ENCODE measurements around the gene ZNF195. TPM values are rescaled to one million over a fixed set of nuclear protein-coding genes. Genes with fewer than 3 reads are reported as not detected.
"Not testable (repeated sequence)": the region's sequence is repeated elsewhere in the genome, so short reads cannot be mapped to it uniquely, and the experiment has no call there.

The ZNF195 gene
- total and polyA plus RNA-seq, 4 donors: 13.2 to 29.6 (median 19.6) TPM

GRCh38 chr11:3393450-3393849 is 14.5 kb upstream of the ZNF195 start:
- not testable (repeated sequence) for ATAC-seq (ENCODE audit: insufficient read depth, low FRiP score); H3K9ac ChIP-seq (ENCODE audit: insufficient read depth in 1 of 2, low read length in 2 of 2); DNase-seq; H3K27me3 ChIP-seq (ENCODE audit: control insufficient read depth in 3 of 3, insufficient read depth in 3 of 3, low read length in 2 of 3); H3K36me3 ChIP-seq (ENCODE audit: control insufficient read depth in 4 of 4, insufficient read depth in 4 of 4, low read length in 4 of 4); H3K27ac ChIP-seq (ENCODE audit: low read depth in 1 of 2, low read length in 1 of 2); H3K4me3 ChIP-seq; H3K4me1 ChIP-seq (ENCODE audit: control insufficient read depth in 5 of 5, insufficient read depth in 5 of 5, low read length in 5 of 5); H3K9me3 ChIP-seq (ENCODE audit: control insufficient read depth in 4 of 4, insufficient read depth in 3 of 4, low read length in 3 of 4)
- WGBS, 2 donors: 65 to 88% methylated on average over 11 to 13 of the region's 13 CpGs

- ATAC-seq (ENCODE audit: insufficient read depth, low FRiP score) (no peak), DNase-seq (no peak)
- Histone ChIP-seq H3K4me1 (ENCODE audit: control insufficient read depth in 5 of 5, insufficient read depth in 5 of 5, low read length in 5 of 5) (peaks cover 1 to 7% (median 3%) of the 10 kb centered on the region in 5 donors), H3K27me3 (ENCODE audit: control insufficient read depth in 3 of 3, insufficient read depth in 3 of 3, low read length in 2 of 3) (no peaks in the 10 kb centered on the region), H3K4me3 (no peak overlapping the region), H3K9me3 (ENCODE audit: control insufficient read depth in 4 of 4, insufficient read depth in 3 of 4, low read length in 3 of 4) (peaks cover 0 to 4% (median 0%) of the 10 kb centered on the region in 4 donors), H3K9ac (ENCODE audit: insufficient read depth in 1 of 2, low read length in 2 of 2) (no peak overlapping the region), H3K27ac (ENCODE audit: low read depth in 1 of 2, low read length in 1 of 2) (no peak overlapping the region), H3K36me3 (ENCODE audit: control insufficient read depth in 4 of 4, insufficient read depth in 4 of 4, low read length in 4 of 4) (peaks cover 0 to 13% (median 0%) of the 10 kb centered on the region in 4 donors)
- 82 to 85% methylated on average over 5 of the region's 5 CpGs for WGBS, 2 donors
- no peak for TF ChIP-seq CTCF (IDR thresholded peaks at IDR 0.05; ENCODE audit: control extremely low read depth, extremely low read depth)
Observed at GRCh38 chr11:3382613-3383285, 3.8 kb upstream of the ZNF195 start.

- Histone ChIP-seq H3K27me3 (ENCODE audit: control insufficient read depth in 3 of 3, insufficient read depth in 3 of 3, low read length in 2 of 3) (no peaks in the 10 kb centered on the region), H3K27ac (ENCODE audit: low read depth in 1 of 2, low read length in 1 of 2) (no peak overlapping the region), H3K36me3 (ENCODE audit: control insufficient read depth in 4 of 4, insufficient read depth in 4 of 4, low read length in 4 of 4) (peaks cover 0 to 13% (median 0%) of the 10 kb centered on the region in 4 donors), H3K4me1 (ENCODE audit: control insufficient read depth in 5 of 5, insufficient read depth in 5 of 5, low read length in 5 of 5) (peaks cover 3 to 15% (median 7%) of the 10 kb centered on the region in 5 donors), H3K9me3 (ENCODE audit: control insufficient read depth in 4 of 4, insufficient read depth in 3 of 4, low read length in 3 of 4) (peaks cover 0 to 4% (median 0%) of the 10 kb centered on the region in 4 donors), H3K4me3 (no peak overlapping the region), H3K9ac (ENCODE audit: insufficient read depth in 1 of 2, low read length in 2 of 2) (no peak overlapping the region)
- WGBS, 2 donors: 87 to 93% methylated on average over 5 of the region's 5 CpGs
- ATAC-seq (ENCODE audit: insufficient read depth, low FRiP score) (no peak), DNase-seq (no peak)
- TF ChIP-seq CTCF (IDR thresholded peaks at IDR 0.05; ENCODE audit: control extremely low read depth, extremely low read depth): no peak
Observed at GRCh38 chr11:3381794-3382193, 2.8 kb upstream of the ZNF195 start.

- H3K27me3 ChIP-seq (ENCODE audit: control insufficient read depth in 3 of 3, insufficient read depth in 3 of 3, low read length in 2 of 3): no peaks in the 10 kb centered on the region
- peak overlapping the region in 1 of 2 donors; percentile 2 for H3K9ac ChIP-seq (ENCODE audit: insufficient read depth in 1 of 2, low read length in 2 of 2)
- no peak overlapping the region for H3K4me3 ChIP-seq
- H3K9me3 ChIP-seq (ENCODE audit: control insufficient read depth in 4 of 4, insufficient read depth in 3 of 4, low read length in 3 of 4): peaks cover 0 to 4% (median 0%) of the 10 kb centered on the region in 4 donors
- peaks cover 0 to 13% (median 0%) of the 10 kb centered on the region in 4 donors for H3K36me3 ChIP-seq (ENCODE audit: control insufficient read depth in 4 of 4, insufficient read depth in 4 of 4, low read length in 4 of 4)
- H3K27ac ChIP-seq (ENCODE audit: low read depth in 1 of 2, low read length in 1 of 2): peak overlapping the region in 1 of 2 donors; percentile 24
- ATAC-seq (ENCODE audit: insufficient read depth, low FRiP score) (no peak), DNase-seq (peak; percentile 34 to 71 (median 69))
- peaks cover 3 to 15% (median 9%) of the 10 kb centered on the region in 5 donors for H3K4me1 ChIP-seq (ENCODE audit: control insufficient read depth in 5 of 5, insufficient read depth in 5 of 5, low read length in 5 of 5)
- WGBS, 2 donors: 81 to 82% methylated on average over 12 of the region's 12 CpGs
- no peak for TF ChIP-seq CTCF (IDR thresholded peaks at IDR 0.05; ENCODE audit: control extremely low read depth, extremely low read depth)
Observed at GRCh38 chr11:3380706-3381545, 2.0 kb upstream of the ZNF195 start.

Data from lung (tissue), 12 donors.